ENCODE measurements around the gene CREB3L2. TPM values are rescaled to one million over a fixed set of nuclear protein-coding genes. Genes with fewer than 3 reads are reported as not detected.

Gene CREB3L2
- total RNA-seq, 1 experiment from 2014 or later = 49.8 TPM

DNA sequence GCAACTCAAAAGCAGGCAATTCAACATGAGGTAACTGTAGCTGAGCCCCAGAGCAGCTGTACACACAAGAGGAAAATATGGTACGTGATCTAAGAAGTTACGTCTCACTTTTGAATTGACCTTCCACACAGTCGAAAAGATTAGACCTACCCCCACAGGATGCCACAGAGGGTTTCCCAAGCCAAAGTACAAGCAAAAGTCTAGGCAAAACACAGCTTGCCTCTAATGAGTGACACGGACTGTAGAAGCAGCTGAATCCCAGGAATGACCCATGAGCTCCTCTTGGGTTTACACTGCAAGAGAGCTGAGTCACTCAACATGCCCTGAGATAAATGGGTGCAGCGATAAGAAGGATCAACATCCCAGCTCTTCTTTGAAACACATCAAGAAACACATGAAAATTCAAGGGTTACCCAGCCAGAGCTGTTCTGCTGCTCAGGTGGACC, 9.8 kb downstream of the CREB3L2 start (continued):
- TF ChIP-seq, protein P1, sequence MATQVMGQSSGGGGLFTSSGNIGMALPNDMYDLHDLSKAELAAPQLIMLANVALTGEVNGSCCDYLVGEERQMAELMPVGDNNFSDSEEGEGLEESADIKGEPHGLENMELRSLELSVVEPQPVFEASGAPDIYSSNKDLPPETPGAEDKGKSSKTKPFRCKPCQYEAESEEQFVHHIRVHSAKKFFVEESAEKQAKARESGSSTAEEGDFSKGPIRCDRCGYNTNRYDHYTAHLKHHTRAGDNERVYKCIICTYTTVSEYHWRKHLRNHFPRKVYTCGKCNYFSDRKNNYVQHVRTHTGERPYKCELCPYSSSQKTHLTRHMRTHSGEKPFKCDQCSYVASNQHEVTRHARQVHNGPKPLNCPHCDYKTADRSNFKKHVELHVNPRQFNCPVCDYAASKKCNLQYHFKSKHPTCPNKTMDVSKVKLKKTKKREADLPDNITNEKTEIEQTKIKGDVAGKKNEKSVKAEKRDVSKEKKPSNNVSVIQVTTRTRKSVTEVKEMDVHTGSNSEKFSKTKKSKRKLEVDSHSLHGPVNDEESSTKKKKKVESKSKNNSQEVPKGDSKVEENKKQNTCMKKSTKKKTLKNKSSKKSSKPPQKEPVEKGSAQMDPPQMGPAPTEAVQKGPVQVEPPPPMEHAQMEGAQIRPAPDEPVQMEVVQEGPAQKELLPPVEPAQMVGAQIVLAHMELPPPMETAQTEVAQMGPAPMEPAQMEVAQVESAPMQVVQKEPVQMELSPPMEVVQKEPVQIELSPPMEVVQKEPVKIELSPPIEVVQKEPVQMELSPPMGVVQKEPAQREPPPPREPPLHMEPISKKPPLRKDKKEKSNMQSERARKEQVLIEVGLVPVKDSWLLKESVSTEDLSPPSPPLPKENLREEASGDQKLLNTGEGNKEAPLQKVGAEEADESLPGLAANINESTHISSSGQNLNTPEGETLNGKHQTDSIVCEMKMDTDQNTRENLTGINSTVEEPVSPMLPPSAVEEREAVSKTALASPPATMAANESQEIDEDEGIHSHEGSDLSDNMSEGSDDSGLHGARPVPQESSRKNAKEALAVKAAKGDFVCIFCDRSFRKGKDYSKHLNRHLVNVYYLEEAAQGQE (IDR thresholded peaks at IDR 0.05; ENCODE audit: low read depth) = no peak

DNA sequence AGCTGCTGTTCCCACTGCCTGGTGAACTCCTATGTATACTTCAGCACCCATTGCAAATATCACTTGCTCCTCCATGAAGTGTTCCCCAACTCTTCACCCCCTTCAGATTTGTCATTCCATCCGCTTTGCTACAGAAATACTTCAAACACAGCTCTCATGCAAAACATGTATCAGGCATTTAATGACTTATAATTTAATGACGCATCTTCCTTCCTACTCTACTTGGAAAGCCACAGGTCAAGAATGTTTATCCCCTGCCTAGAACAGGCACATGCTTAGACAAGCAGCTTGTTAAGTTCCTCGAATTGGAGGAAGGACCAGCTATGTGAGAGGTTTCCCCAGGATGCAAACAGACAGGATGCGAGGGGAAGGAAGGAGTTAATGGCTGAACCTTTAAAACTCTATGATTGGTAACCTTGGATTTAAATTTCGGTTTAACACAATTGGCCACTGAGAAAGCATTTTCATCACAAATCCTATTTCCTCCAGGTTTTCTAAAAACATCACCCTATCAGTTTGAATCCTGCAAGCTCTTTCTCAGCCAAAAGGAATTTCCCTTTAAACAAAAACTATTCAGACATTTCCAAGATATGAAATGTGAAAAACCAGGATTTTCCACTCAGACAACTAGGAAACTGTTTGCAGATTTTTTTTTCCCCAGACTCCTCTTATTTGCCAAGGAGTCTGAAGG, 11.5 kb downstream of the CREB3L2 start:
- Histone ChIP-seq H3K4me1 (ENCODE audit: control insufficient read depth in 1 of 2, insufficient read depth in 2 of 2, low read length in 2 of 2) (no peaks in the 10 kb centered on the region), H3K27me3 (ENCODE audit: insufficient read depth, low read length) (no peaks in the 10 kb centered on the region), H4K20me1 (ENCODE audit: insufficient read depth) (no peaks in the 10 kb centered on the region), H3K36me3 (ENCODE audit: control insufficient read depth in 1 of 2, insufficient read depth in 2 of 2, low read length in 2 of 2) (no peaks in the 10 kb centered on the region), H3K4me3 (replicated peaks in 1 of 2; ENCODE audit: low read depth in 1 of 2, low read length in 2 of 2) (no peak overlapping the region), H3K27ac (ENCODE audit: low read depth, low read length) (no peak overlapping the region), H2AFZ (ENCODE audit: low read depth, low read length, poor library complexity, severe bottlenecking) (no peak overlapping the region), H3K9ac (ENCODE audit: low read length) (no peak overlapping the region), H3K79me2 (ENCODE audit: insufficient read depth, low read length) (peaks cover 15% of the 10 kb centered on the region; the same call in 1 of the 2 replicates), H3K4me2 (ENCODE audit: low read length) (no peak overlapping the region), H3K9me3 (ENCODE audit: control insufficient read depth in 1 of 2, insufficient read depth in 1 of 2, low read depth in 1 of 2, low read length in 2 of 2) (no peaks in the 10 kb centered on the region), H3K9me2 (ENCODE audit: insufficient read depth) (no peaks in the 10 kb centered on the region)
- ATAC-seq = no peak
- RAD21 ChIA-PET (ENCODE audit: low non-redundant PET in 1 of 2, low total read pairs in 2 of 2, uncharacterized antibody in 2 of 2, unreplicated experiment in 2 of 2) = no interaction called here
- no TSS peak for BruUV-seq (replicated peaks)
- POLR2A ChIA-PET = no interaction called here
- DNase-seq (ENCODE audit: low read depth, low spot score) = no peak
- intact Hi-C loops (cut with micrococcal nuclease) = no loop called here
- CTCF ChIA-PET = no interaction called here
- TF ChIP-seq POLR2AphosphoS5 (IDR thresholded peaks at IDR 0.05; ENCODE audit: low read depth, low read length) = no peak
- no peak for TF ChIP-seq YY1 (IDR thresholded peaks at IDR 0.05; ENCODE audit: extremely low read depth, insufficient replicate concordance, low read depth, low read length)
- no peak for TF ChIP-seq SP1 (IDR thresholded peaks at IDR 0.05; ENCODE audit: low read depth)
- TF ChIP-seq SRF (IDR thresholded peaks at IDR 0.05; ENCODE audit: low read depth) = no peak
- TF ChIP-seq ELF1 (IDR thresholded peaks at IDR 0.05; ENCODE audit: borderline replicate concordance, low read depth) = no peak
- no peak for TF ChIP-seq POLR2A (IDR thresholded peaks at IDR 0.05; ENCODE audit: borderline replicate concordance, extremely low read depth, insufficient read depth, insufficient read length)
- no peak for TF ChIP-seq SIN3A (IDR thresholded peaks at IDR 0.05; ENCODE audit: low read depth)
- TF ChIP-seq EZH2phosphoT487 (IDR thresholded peaks at IDR 0.05; ENCODE audit: borderline replicate concordance) = no peak
- no peak for TF ChIP-seq TCF7L2 (IDR thresholded peaks at IDR 0.05; ENCODE audit: borderline replicate concordance, extremely low read depth, insufficient read depth, insufficient read length)
- TF ChIP-seq, protein P2, sequence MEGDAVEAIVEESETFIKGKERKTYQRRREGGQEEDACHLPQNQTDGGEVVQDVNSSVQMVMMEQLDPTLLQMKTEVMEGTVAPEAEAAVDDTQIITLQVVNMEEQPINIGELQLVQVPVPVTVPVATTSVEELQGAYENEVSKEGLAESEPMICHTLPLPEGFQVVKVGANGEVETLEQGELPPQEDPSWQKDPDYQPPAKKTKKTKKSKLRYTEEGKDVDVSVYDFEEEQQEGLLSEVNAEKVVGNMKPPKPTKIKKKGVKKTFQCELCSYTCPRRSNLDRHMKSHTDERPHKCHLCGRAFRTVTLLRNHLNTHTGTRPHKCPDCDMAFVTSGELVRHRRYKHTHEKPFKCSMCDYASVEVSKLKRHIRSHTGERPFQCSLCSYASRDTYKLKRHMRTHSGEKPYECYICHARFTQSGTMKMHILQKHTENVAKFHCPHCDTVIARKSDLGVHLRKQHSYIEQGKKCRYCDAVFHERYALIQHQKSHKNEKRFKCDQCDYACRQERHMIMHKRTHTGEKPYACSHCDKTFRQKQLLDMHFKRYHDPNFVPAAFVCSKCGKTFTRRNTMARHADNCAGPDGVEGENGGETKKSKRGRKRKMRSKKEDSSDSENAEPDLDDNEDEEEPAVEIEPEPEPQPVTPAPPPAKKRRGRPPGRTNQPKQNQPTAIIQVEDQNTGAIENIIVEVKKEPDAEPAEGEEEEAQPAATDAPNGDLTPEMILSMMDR (IDR thresholded peaks at IDR 0.05 in 2 of 3, conservative IDR thresholded peaks at IDR 0.05 in 1 of 3; ENCODE audit: borderline replicate concordance in 1 of 3, insufficient read depth in 1 of 3, low read depth in 2 of 3, low read length in 2 of 3) = no peak
- no peak for TF ChIP-seq EGR1 (IDR thresholded peaks at IDR 0.05; ENCODE audit: low read depth)
- TF ChIP-seq, protein P3, sequence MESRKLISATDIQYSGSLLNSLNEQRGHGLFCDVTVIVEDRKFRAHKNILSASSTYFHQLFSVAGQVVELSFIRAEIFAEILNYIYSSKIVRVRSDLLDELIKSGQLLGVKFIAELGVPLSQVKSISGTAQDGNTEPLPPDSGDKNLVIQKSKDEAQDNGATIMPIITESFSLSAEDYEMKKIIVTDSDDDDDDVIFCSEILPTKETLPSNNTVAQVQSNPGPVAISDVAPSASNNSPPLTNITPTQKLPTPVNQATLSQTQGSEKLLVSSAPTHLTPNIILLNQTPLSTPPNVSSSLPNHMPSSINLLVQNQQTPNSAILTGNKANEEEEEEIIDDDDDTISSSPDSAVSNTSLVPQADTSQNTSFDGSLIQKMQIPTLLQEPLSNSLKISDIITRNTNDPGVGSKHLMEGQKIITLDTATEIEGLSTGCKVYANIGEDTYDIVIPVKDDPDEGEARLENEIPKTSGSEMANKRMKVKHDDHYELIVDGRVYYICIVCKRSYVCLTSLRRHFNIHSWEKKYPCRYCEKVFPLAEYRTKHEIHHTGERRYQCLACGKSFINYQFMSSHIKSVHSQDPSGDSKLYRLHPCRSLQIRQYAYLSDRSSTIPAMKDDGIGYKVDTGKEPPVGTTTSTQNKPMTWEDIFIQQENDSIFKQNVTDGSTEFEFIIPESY (IDR thresholded peaks at IDR 0.05; ENCODE audit: extremely low read depth, insufficient replicate concordance, low read length) = no peak
- no peak for TF ChIP-seq CEBPB (IDR thresholded peaks at IDR 0.05; ENCODE audit: low read depth)

Data from HCT116 (cell line).